K562 (cell line): ENCODE data around the gene TMED5.

Source experiments
- POLR2A ChIP-seq: fragments of 450-650 bp; conservative IDR thresholded peaks from 2 replicates; pipeline ENCODE4 v1.6.1; 2016
- POLR2AphosphoS5 ChIP-seq: IDR thresholded peaks from 2 replicates; pipeline ENCODE4 v1.6.1; 2011; ENCODE audit warnings: mild to moderate bottlenecking, low read depth, low read length, moderate library complexity; ENCODE audit not compliant: control insufficient read depth, insufficient read depth
- RFX1 ChIP-seq: fragments of 450-650 bp; IDR thresholded peaks from 2 replicates; pipeline ENCODE4 v1.6.1; 2016; ENCODE audit warnings: mild to moderate bottlenecking, moderate library complexity
- ZNF785 ChIP-seq: fragments of 250-450 bp; sonication (Bioruptor Pico); IDR thresholded peaks from 2 replicates; pipeline ENCODE4 v1.4.0; 2020; ENCODE audit warnings: mild to moderate bottlenecking
- TF ChIP-seq, protein P1 (sequence below): sonication (generic); formaldehyde crosslinking; IDR thresholded peaks from 2 replicates; pipeline ENCODE4 v1.5.0; 2020; ENCODE audit warnings: missing genetic modification reagents
- TF ChIP-seq, protein P2 (sequence below): fragments of 250-450 bp; sonication (Bioruptor Pico); IDR thresholded peaks from 2 replicates; pipeline ENCODE4 v1.4.0; 2020

DNA sequence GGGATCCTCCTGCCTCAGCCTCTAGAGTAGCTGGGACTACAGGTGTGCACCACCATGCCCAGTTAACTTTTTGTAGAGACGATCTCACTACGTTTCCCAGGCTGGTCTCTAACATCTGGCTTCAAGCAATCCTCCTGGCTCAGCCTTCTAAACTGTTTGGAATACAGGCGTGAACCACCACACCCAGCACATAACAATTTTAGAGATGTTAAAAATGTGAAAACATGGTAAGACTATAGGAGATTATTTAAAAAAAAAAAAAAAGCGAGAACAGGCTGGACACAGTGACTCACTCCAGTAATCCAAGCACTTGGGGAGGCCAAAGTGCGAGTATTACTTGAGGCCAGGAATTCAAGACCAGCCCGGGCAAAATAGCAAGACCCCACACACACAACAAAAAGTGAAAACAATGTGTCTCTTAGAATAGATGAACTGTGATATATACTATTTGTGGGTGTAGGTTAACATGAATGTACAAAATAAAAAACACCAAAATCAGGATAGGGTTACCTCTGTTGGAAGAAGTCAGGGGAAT lies 19.9 kb upstream of the TMED5 start:
- TF ChIP-seq RFX1 (no peak), ZNF785 (CRISPR knock-in tag) (no peak), POLR2A (no peak), POLR2AphosphoS5 (no peak)
- TF ChIP-seq, protein P1, sequence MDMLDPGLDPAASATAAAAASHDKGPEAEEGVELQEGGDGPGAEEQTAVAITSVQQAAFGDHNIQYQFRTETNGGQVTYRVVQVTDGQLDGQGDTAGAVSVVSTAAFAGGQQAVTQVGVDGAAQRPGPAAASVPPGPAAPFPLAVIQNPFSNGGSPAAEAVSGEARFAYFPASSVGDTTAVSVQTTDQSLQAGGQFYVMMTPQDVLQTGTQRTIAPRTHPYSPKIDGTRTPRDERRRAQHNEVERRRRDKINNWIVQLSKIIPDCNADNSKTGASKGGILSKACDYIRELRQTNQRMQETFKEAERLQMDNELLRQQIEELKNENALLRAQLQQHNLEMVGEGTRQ (CRISPR knock-in tag): no peak
- TF ChIP-seq, protein P2, sequence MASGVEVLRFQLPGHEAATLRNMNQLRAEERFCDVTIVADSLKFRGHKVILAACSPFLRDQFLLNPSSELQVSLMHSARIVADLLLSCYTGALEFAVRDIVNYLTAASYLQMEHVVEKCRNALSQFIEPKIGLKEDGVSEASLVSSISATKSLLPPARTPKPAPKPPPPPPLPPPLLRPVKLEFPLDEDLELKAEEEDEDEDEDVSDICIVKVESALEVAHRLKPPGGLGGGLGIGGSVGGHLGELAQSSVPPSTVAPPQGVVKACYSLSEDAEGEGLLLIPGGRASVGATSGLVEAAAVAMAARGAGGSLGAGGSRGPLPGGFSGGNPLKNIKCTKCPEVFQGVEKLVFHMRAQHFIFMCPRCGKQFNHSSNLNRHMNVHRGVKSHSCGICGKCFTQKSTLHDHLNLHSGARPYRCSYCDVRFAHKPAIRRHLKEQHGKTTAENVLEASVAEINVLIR: no peak
